Measurements from ENCODE around the gene VPS41. TPM values are rescaled to one million over a fixed set of nuclear protein-coding genes. Genes with fewer than 3 reads are reported as not detected.

The VPS41 gene
- total RNA-seq, 1 donor from 2014 or later, result 72.1 TPM

- DNase-seq (ENCODE audit: low read depth, low spot score), result no peak
- no peak for TF ChIP-seq CTCF (conservative IDR thresholded peaks at IDR 0.05)
- Mint-ChIP-seq H3K27ac (ENCODE audit: unreplicated experiment) (no peak overlapping the region), H3K27me3 (ENCODE audit: low read depth) (no peaks in the 10 kb centered on the region), H3K9me3 (no peaks in the 10 kb centered on the region), H3K4me1 (peaks cover 17% of the 10 kb centered on the region), H3K36me3 (ENCODE audit: low read depth) (no peaks in the 10 kb centered on the region), H3K4me3 (no peak overlapping the region)
Observed at GRCh38 chr7:38834357-38834756, 74.6 kb downstream of the VPS41 start.

GRCh38 chr7:38833329-38833728, 75.7 kb downstream of the VPS41 start:
- no peak overlapping the region for H3K27ac Mint-ChIP-seq (ENCODE audit: unreplicated experiment)
- no peaks in the 10 kb centered on the region for H3K36me3 Mint-ChIP-seq (ENCODE audit: low read depth)
- H3K27me3 Mint-ChIP-seq (ENCODE audit: low read depth), result no peaks in the 10 kb centered on the region
- no peak for TF ChIP-seq CTCF (conservative IDR thresholded peaks at IDR 0.05)
- no peak overlapping the region for H3K4me3 Mint-ChIP-seq
- H3K9me3 Mint-ChIP-seq, result no peaks in the 10 kb centered on the region
- no peak for DNase-seq (ENCODE audit: low read depth, low spot score)
- H3K4me1 Mint-ChIP-seq, result peaks cover 12% of the 10 kb centered on the region

- no peaks in the 10 kb centered on the region for H3K27me3 Mint-ChIP-seq (ENCODE audit: low read depth)
- no peak for TF ChIP-seq CTCF (conservative IDR thresholded peaks at IDR 0.05)
- H3K4me3 Mint-ChIP-seq, result no peak overlapping the region
- no peak overlapping the region for H3K27ac Mint-ChIP-seq (ENCODE audit: unreplicated experiment)
- H3K4me1 Mint-ChIP-seq, result peaks cover 12% of the 10 kb centered on the region
- H3K9me3 Mint-ChIP-seq, result no peaks in the 10 kb centered on the region
- H3K36me3 Mint-ChIP-seq (ENCODE audit: low read depth), result no peaks in the 10 kb centered on the region
- DNase-seq (ENCODE audit: low read depth, low spot score), result no peak
Observed at GRCh38 chr7:38831259-38831996, 77.6 kb downstream of the VPS41 start.

GRCh38 chr7:38830826-38831225, 78.2 kb downstream of the VPS41 start:
- no peaks in the 10 kb centered on the region for H3K27me3 Mint-ChIP-seq (ENCODE audit: low read depth)
- no peak overlapping the region for H3K27ac Mint-ChIP-seq (ENCODE audit: unreplicated experiment)
- DNase-seq (ENCODE audit: low read depth, low spot score), result no peak
- H3K9me3 Mint-ChIP-seq, result no peaks in the 10 kb centered on the region
- no peaks in the 10 kb centered on the region for H3K36me3 Mint-ChIP-seq (ENCODE audit: low read depth)
- peaks cover 12% of the 10 kb centered on the region for H3K4me1 Mint-ChIP-seq
- TF ChIP-seq CTCF (conservative IDR thresholded peaks at IDR 0.05), result no peak
- no peak overlapping the region for H3K4me3 Mint-ChIP-seq

GRCh38 chr7:38829488-38830165, 79.4 kb downstream of the VPS41 start:
- Mint-ChIP-seq H3K36me3 (ENCODE audit: low read depth) (no peaks in the 10 kb centered on the region), H3K9me3 (no peaks in the 10 kb centered on the region), H3K4me3 (no peak overlapping the region), H3K27me3 (ENCODE audit: low read depth) (no peaks in the 10 kb centered on the region), H3K4me1 (peaks cover 12% of the 10 kb centered on the region), H3K27ac (ENCODE audit: unreplicated experiment) (no peak overlapping the region)
- no peak for TF ChIP-seq CTCF (conservative IDR thresholded peaks at IDR 0.05)
- DNase-seq (ENCODE audit: low read depth, low spot score), result no peak
